SHP77 (cell line): ENCODE measurements around the gene CCDC57.
"Not testable (repeated sequence)": the region's sequence is repeated elsewhere in the genome, so short reads cannot be mapped to it uniquely, and the experiment has no call there.

ENCODE experiments used
- DNase-seq, 2 experiments: peaks; one replicate each; lab custom pipeline; 2025; lab: John Stamatoyannopoulos, UW

CCDC57 gene

GRCh38 chr17:82212331-82213250 lies at the start of gene CCDC57:
Gene CCDC57, minus strand, starts transcription at chr17:82212842. Its CDS starts 10,898 bp downstream, at chr17:82201944.
- peak; percentile 78 to 85 for DNase-seq

GRCh38 chr17:82262344-82262743 lies 49.7 kb upstream of the CCDC57 start:
- no peak for DNase-seq

GRCh38 chr17:82259972-82260961 lies 47.6 kb upstream of the CCDC57 start:
- DNase-seq, result not testable (repeated sequence)

- DNase-seq, result no peak
Measured at GRCh38 chr17:82258555-82258954, 45.9 kb upstream of the CCDC57 start.

GRCh38 chr17:82257473-82257872 lies 44.8 kb upstream of the CCDC57 start:
- DNase-seq, result no peak

- no peak for DNase-seq
Measured at GRCh38 chr17:82256242-82256885, 43.7 kb upstream of the CCDC57 start.

- no peak for DNase-seq
Measured at GRCh38 chr17:82255402-82255972, 42.8 kb upstream of the CCDC57 start.

GRCh38 chr17:82254746-82255145 lies 42.1 kb upstream of the CCDC57 start:
- not testable (repeated sequence) for DNase-seq

GRCh38 chr17:82254096-82254495 lies 41.5 kb upstream of the CCDC57 start:
- not testable (repeated sequence) for DNase-seq

GRCh38 chr17:82253179-82253544 lies 40.5 kb upstream of the CCDC57 start:
- no peak for DNase-seq

- no peak for DNase-seq
Measured at GRCh38 chr17:82252511-82253178, 40.0 kb upstream of the CCDC57 start.

- no peak for DNase-seq
Measured at GRCh38 chr17:82250868-82251500, 38.3 kb upstream of the CCDC57 start.

- DNase-seq, result no peak
Measured at GRCh38 chr17:82249896-82250581, 37.4 kb upstream of the CCDC57 start.

GRCh38 chr17:82248815-82249674 lies 36.4 kb upstream of the CCDC57 start:
- no peak for DNase-seq

- DNase-seq, result no peak
Measured at GRCh38 chr17:82247856-82248671, 35.4 kb upstream of the CCDC57 start.

GRCh38 chr17:82247182-82247823 lies 34.7 kb upstream of the CCDC57 start:
- DNase-seq, result no peak

- no peak for DNase-seq
Measured at GRCh38 chr17:82246365-82247181, 33.9 kb upstream of the CCDC57 start.
